NCI-H1694 treated with DMSO at 0.1 percent for 48 hours (cell line): Measurements from ENCODE around the gene ZNF345.

ENCODE experiments used
- DNase-seq: peaks from one replicate; lab custom pipeline; 2025; lab: John Stamatoyannopoulos, UW

Gene ZNF345

DNA sequence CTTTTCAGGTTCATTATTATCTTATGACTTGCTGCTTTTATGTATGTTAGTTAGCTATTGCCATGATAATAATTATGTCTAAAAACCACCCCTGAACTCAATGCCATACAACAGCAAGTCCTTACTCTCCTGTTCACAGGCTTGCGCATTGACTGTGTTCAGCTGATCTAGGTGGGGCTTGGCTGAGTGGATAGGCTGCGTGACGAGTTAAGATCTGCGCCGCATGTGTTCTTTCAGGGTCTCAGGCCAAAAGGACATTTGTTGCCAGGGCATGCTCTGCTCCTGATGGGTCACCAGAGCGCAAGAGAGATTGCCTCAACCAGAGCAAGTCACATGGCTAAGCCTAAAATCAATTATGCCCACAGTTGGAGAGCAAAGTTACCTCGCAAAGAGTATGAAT is 66.3 kb downstream of the ZNF345 start:
- DNase-seq: no peak

GRCh38 chr19:36918090-36918489 is 67.4 kb downstream of the ZNF345 start:
- no peak for DNase-seq
